Measurements from ENCODE around the gene CLDND1. TPM values are rescaled to one million over a fixed set of nuclear protein-coding genes. Genes with fewer than 3 reads are reported as not detected.
"Not testable (repeated sequence)": the region's sequence is repeated elsewhere in the genome, so short reads cannot be mapped to it uniquely, and the experiment has no call there.

Gene CLDND1
- total RNA-seq, 1 donor from 2014 or later: 89.7 TPM

DNA sequence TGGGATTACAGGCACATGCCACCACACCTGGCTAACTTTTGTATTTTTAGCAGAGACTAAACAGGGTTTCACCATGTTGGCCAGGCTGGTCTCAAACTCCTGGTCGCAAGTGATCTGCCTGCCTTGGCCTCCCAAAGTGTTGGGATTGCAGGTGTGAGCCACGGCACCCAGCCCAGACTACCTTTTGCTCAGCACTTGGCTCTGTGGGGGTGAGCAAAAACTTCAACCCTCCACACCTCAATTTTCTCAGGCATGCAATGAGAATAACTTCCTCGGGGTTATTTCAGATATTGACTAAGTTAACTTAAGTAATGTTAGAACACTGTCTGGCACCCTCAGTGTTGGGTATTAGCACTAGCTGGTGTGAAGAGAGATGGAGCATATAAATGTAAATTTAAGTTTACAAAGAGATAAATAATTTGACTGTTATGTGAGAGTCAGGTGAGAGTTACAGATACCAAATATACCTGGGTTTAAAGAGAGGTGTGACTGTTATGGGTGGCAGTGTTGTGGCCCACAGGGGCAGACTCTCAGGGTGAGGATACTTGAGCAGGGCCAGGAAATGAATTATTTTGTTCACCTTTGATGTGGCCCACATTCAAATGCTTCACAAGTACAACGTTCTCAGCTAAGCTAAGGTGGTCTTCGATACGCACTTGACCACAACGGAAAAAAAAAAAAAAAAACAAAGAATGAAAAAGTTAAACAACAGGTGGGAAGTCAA lies 41.7 kb upstream of the CLDND1 start:
- Mint-ChIP-seq H3K4me3 (ENCODE audit: unreplicated experiment) (no peak overlapping the region), H3K27me3 (ENCODE audit: low read depth) (peaks cover 21% of the 10 kb centered on the region), H3K36me3 (ENCODE audit: low read depth) (no peaks in the 10 kb centered on the region), H3K4me1 (ENCODE audit: low read depth) (no peaks in the 10 kb centered on the region), H3K27ac (ENCODE audit: unreplicated experiment) (no peak overlapping the region), H3K9me3 (ENCODE audit: low read depth) (no peaks in the 10 kb centered on the region)
- no peak for DNase-seq (ENCODE audit: low spot score)
- TF ChIP-seq, protein P1, sequence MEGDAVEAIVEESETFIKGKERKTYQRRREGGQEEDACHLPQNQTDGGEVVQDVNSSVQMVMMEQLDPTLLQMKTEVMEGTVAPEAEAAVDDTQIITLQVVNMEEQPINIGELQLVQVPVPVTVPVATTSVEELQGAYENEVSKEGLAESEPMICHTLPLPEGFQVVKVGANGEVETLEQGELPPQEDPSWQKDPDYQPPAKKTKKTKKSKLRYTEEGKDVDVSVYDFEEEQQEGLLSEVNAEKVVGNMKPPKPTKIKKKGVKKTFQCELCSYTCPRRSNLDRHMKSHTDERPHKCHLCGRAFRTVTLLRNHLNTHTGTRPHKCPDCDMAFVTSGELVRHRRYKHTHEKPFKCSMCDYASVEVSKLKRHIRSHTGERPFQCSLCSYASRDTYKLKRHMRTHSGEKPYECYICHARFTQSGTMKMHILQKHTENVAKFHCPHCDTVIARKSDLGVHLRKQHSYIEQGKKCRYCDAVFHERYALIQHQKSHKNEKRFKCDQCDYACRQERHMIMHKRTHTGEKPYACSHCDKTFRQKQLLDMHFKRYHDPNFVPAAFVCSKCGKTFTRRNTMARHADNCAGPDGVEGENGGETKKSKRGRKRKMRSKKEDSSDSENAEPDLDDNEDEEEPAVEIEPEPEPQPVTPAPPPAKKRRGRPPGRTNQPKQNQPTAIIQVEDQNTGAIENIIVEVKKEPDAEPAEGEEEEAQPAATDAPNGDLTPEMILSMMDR (IDR thresholded peaks at IDR 0.05): no peak

DNA sequence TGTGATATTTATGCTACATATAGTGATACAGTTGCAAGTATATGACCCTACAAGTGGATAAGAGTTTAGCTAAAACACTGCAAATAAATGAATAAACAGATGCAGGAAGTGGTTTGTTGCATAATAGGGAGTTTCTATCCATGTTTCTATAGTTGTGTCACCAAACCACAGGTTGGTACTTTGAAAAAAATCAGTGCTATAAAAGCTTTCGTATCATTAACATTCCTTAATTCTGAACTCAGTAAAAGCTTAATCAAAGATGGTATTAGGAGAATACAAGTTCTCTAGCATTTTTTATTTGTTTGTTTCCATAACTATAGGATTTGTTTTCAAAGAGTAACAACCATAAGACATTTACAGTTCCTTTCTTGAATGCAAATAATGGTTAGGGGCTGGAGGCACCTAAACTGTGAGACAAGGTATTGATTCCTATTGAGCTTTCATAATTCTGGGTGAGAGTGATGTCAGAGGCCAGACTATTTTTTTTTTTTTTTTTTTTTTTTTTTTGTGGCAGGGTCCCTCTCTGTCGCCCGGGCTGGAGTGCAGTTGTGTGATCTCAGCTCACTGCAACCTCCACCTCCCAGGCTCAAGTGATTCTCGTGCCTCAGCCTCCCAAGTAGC lies 41.1 kb upstream of the CLDND1 start:
- no peak overlapping the region for H3K27ac Mint-ChIP-seq (ENCODE audit: unreplicated experiment)
- peaks cover 27% of the 10 kb centered on the region for H3K27me3 Mint-ChIP-seq (ENCODE audit: low read depth)
- no peaks in the 10 kb centered on the region for H3K4me1 Mint-ChIP-seq (ENCODE audit: low read depth)
- H3K4me3 Mint-ChIP-seq (ENCODE audit: unreplicated experiment): no peak overlapping the region
- no peaks in the 10 kb centered on the region for H3K36me3 Mint-ChIP-seq (ENCODE audit: low read depth)
- DNase-seq (ENCODE audit: low spot score): no peak
- TF ChIP-seq, protein P1 (IDR thresholded peaks at IDR 0.05): no peak
- H3K9me3 Mint-ChIP-seq (ENCODE audit: low read depth): no peaks in the 10 kb centered on the region

DNA sequence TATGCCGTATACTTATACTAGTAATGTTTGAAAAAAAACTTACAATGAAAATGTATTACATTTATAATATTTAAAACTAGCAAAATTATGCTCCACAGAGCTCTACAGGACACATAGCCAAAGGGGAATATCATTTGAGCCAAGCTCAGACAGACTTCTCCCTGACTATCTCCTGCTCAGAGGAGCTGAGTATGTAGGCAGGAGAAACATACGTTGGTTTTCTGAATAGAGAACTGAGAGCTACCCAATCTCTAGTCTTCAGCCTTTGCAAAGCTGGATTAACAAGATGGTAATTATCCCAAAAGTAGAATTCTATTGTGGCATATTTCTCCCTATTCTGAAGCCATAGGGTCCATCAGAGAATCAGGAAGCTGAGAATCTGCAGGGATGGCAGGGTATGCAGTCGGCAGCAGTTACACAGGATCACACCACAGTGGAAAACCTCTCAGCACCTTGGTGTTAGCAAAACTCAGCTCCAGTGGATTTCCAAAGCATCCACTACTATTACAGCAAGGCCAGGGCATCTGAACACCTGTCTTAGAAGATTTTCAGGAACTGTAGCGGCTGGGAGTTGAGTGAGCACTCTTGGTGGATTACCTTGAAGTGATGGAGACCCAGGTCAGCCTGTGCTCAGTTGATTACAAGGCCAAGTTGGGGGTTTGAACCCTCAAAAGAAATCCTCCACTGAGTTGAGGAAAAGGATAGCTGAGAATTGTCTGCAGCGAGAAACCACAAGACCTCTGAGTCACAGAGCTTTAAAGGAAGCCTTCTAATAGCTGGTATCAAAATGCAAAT lies 39.2 kb upstream of the CLDND1 start:
- Mint-ChIP-seq H3K36me3 (ENCODE audit: low read depth) (no peaks in the 10 kb centered on the region), H3K4me1 (ENCODE audit: low read depth) (no peaks in the 10 kb centered on the region), H3K27me3 (ENCODE audit: low read depth) (peaks cover 42% of the 10 kb centered on the region), H3K4me3 (ENCODE audit: unreplicated experiment) (no peak overlapping the region), H3K9me3 (ENCODE audit: low read depth) (no peaks in the 10 kb centered on the region), H3K27ac (ENCODE audit: unreplicated experiment) (no peak overlapping the region)
- TF ChIP-seq, protein P1 (IDR thresholded peaks at IDR 0.05): no peak
- DNase-seq (ENCODE audit: low spot score): no peak

DNA sequence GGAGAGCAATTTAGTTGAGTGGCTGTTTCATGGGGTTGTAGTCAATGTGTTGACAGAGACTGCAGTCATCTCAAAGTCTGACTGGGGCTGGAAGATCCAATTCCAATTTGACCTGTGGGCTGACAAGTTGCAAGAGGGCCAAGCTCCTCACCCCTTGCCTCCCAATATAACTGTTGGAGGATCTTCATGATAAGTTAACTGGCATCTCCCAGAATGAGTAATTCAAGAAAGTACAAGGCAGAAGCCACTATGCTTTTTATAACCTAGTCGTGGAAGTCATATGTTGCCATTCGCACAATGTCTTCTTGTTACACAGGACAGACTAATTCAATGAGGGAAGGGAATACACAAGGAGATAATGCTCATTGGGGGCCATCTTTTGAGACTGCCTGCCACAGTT lies 38.2 kb upstream of the CLDND1 start:
- Mint-ChIP-seq H3K27ac (ENCODE audit: unreplicated experiment) (no peak overlapping the region), H3K4me1 (ENCODE audit: low read depth) (no peaks in the 10 kb centered on the region), H3K27me3 (ENCODE audit: low read depth) (peaks cover 52% of the 10 kb centered on the region), H3K9me3 (ENCODE audit: low read depth) (no peaks in the 10 kb centered on the region), H3K36me3 (ENCODE audit: low read depth) (no peaks in the 10 kb centered on the region), H3K4me3 (ENCODE audit: unreplicated experiment) (no peak overlapping the region)
- TF ChIP-seq, protein P1 (IDR thresholded peaks at IDR 0.05): no peak
- no peak for DNase-seq (ENCODE audit: low spot score)

DNA sequence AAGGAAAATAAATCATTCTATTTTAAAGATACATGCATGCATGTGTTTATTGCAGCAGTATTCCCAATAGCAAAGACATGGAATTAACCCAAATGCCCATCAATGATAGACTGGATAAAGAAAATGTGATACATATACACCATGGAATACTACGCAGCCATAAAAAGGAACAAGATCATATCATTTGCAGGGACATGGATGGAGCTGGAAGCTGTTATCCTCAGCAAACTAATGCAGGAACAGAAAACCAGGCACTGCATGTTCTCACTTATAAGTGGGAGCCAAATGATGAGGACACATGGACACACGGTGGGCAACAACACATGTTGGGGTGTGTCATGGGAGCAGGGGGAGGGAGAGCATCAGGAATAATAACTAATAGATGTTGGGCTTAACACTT lies 37.1 kb upstream of the CLDND1 start:
- peaks cover 59% of the 10 kb centered on the region for H3K27me3 Mint-ChIP-seq (ENCODE audit: low read depth)
- H3K9me3 Mint-ChIP-seq (ENCODE audit: low read depth); DNase-seq (ENCODE audit: low spot score): not testable (repeated sequence)

More for the DNA sequence above, 37.1 kb upstream of the CLDND1 start:
- H3K36me3 Mint-ChIP-seq (ENCODE audit: low read depth); H3K4me1 Mint-ChIP-seq (ENCODE audit: low read depth); H3K4me3 Mint-ChIP-seq (ENCODE audit: unreplicated experiment); H3K27ac Mint-ChIP-seq (ENCODE audit: unreplicated experiment): not testable (repeated sequence)
